Measurements from ENCODE around the gene PRR13.

Gene PRR13

GRCh38 chr12:53459097-53459496 is 17.6 kb downstream of the PRR13 start:
- no peak overlapping the region for H4K91ac ChIP-seq (ENCODE audit: low read depth, low read length)
- H3K27me3 ChIP-seq (ENCODE audit: insufficient read depth, low read length): no peaks in the 10 kb centered on the region
- H3K14ac ChIP-seq (ENCODE audit: low read length): no peak overlapping the region
- H3K79me1 ChIP-seq (ENCODE audit: low read length): no peaks in the 10 kb centered on the region
- no peak overlapping the region for H4K8ac ChIP-seq (ENCODE audit: low read depth, low read length)
- no peaks in the 10 kb centered on the region for H3K9me3 ChIP-seq (ENCODE audit: insufficient read depth, low read depth, low read length)
- H3K79me2 ChIP-seq (ENCODE audit: control insufficient read depth, insufficient read depth, low read length, poor library complexity): peaks cover 5% of the 10 kb centered on the region
- no peak overlapping the region for H2BK120ac ChIP-seq (ENCODE audit: insufficient read depth, low read length, poor library complexity)
- no peak overlapping the region for H3K4me3 ChIP-seq (ENCODE audit: low read depth, low read length)
- no peaks in the 10 kb centered on the region for H3K4me1 ChIP-seq (ENCODE audit: control insufficient read depth in 1 of 2, insufficient read depth in 2 of 2, low read length in 2 of 2)
- no peak overlapping the region for H2AFZ ChIP-seq (ENCODE audit: insufficient read depth, low read length, poor library complexity)
- no peak overlapping the region for H4K12ac ChIP-seq (ENCODE audit: low read depth, low read length)
- DNase-seq: no peak
- no peak overlapping the region for H2BK12ac ChIP-seq (ENCODE audit: low read length)
- no CpG with 5 or more reads among the region's 4 CpGs for WGBS (ENCODE audit: extremely low coverage, insufficient coverage, insufficient read length)
- no peak overlapping the region for H3K18ac ChIP-seq (ENCODE audit: low read length)
- H3K9ac ChIP-seq (ENCODE audit: low read length): no peak overlapping the region
- peaks cover 50 to 77% of the 10 kb centered on the region in 2 experiments for H3K36me3 ChIP-seq (ENCODE audit: control insufficient read depth in 1 of 2, insufficient read depth in 2 of 2, low read length in 2 of 2)
- no peak overlapping the region for H3K27ac ChIP-seq (ENCODE audit: low read depth, low read length)
- no peak overlapping the region for H3K23ac ChIP-seq (ENCODE audit: low read length)
- no peak overlapping the region for H2AK5ac ChIP-seq (ENCODE audit: low read length)
- H3K4me2 ChIP-seq (ENCODE audit: low read length): no peak overlapping the region
- H3K4ac ChIP-seq (ENCODE audit: low read depth, low read length): no peak overlapping the region
- no peak overlapping the region for H2BK5ac ChIP-seq (ENCODE audit: low read depth, low read length, poor library complexity)

DNA sequence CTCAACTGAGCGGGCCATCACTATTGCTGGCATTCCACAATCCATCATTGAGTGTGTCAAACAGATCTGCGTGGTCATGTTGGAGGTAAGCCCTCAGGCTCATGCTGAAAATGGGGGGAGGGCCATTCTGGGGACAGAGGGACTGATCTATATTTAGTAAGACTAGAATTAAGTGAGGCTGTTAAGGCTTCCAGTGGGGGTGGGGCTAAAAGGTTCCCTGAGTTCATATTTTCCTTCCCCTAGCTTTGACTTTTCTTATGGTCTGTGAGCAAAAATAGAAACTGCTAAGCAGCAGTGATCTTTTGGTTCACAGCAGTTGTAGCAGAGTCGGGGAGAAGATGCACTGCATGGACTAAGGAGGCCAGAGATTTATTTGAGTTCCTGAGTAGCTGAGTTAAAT is 19.5 kb downstream of the PRR13 start:
- no peak overlapping the region for H3K23ac ChIP-seq (ENCODE audit: low read length)
- H3K9me3 ChIP-seq (ENCODE audit: insufficient read depth, low read depth, low read length): no peaks in the 10 kb centered on the region
- no peak overlapping the region for H4K8ac ChIP-seq (ENCODE audit: low read depth, low read length)
- H2BK120ac ChIP-seq (ENCODE audit: insufficient read depth, low read length, poor library complexity): no peak overlapping the region
- WGBS (ENCODE audit: extremely low coverage, insufficient coverage, insufficient read length): no CpG with 5 or more reads among the region's 3 CpGs
- H3K18ac ChIP-seq (ENCODE audit: low read length): peak overlapping the region; percentile 9
- H2BK12ac ChIP-seq (ENCODE audit: low read length): no peak overlapping the region
- no peaks in the 10 kb centered on the region for H3K4me1 ChIP-seq (ENCODE audit: control insufficient read depth in 1 of 2, insufficient read depth in 2 of 2, low read length in 2 of 2)
- no peak overlapping the region for H3K4me3 ChIP-seq (ENCODE audit: low read depth, low read length)
- no peak overlapping the region for H4K12ac ChIP-seq (ENCODE audit: low read depth, low read length)
- H3K79me2 ChIP-seq (ENCODE audit: control insufficient read depth, insufficient read depth, low read length, poor library complexity): peaks cover 2% of the 10 kb centered on the region
- DNase-seq: no peak
- no peak overlapping the region for H2AFZ ChIP-seq (ENCODE audit: insufficient read depth, low read length, poor library complexity)
- H3K14ac ChIP-seq (ENCODE audit: low read length): no peak overlapping the region
- H2AK5ac ChIP-seq (ENCODE audit: low read length): no peak overlapping the region
- no peaks in the 10 kb centered on the region for H3K27me3 ChIP-seq (ENCODE audit: insufficient read depth, low read length)
- H3K79me1 ChIP-seq (ENCODE audit: low read length): no peaks in the 10 kb centered on the region
- H3K4ac ChIP-seq (ENCODE audit: low read depth, low read length): peak overlapping the region; percentile 4
- no peak overlapping the region for H3K4me2 ChIP-seq (ENCODE audit: low read length)
- H3K27ac ChIP-seq (ENCODE audit: low read depth, low read length): no peak overlapping the region
- no peak overlapping the region for H2BK5ac ChIP-seq (ENCODE audit: low read depth, low read length, poor library complexity)
- H4K91ac ChIP-seq (ENCODE audit: low read depth, low read length): no peak overlapping the region
- H3K36me3 ChIP-seq (ENCODE audit: control insufficient read depth in 1 of 2, insufficient read depth in 2 of 2, low read length in 2 of 2): peaks cover 52 to 81% of the 10 kb centered on the region in 2 experiments
- H3K9ac ChIP-seq (ENCODE audit: low read length): no peak overlapping the region

DNA sequence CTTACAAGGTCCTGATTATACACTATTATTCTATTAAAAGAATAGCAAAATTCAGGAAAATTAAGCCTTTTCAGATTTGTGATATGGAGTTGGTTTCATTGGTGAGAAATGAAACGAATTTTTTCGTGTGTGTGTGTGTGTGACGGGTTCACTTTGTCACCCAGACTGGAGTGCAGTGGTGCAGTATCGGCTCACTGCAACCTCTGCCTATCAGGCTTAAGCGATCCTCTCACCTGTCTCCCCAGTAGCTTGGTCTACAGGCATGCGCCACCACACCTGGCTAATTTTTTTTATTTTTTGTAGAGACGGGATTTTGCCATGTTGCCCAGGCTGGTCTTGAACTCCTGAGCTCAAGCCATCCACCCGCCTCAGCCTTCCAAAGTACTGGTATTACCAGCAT is 20.1 kb downstream of the PRR13 start:
- no peak overlapping the region for H3K18ac ChIP-seq (ENCODE audit: low read length)
- no peaks in the 10 kb centered on the region for H3K27me3 ChIP-seq (ENCODE audit: insufficient read depth, low read length)
- H2BK12ac ChIP-seq (ENCODE audit: low read length): no peak overlapping the region
- H2AFZ ChIP-seq (ENCODE audit: insufficient read depth, low read length, poor library complexity): no peak overlapping the region
- H3K27ac ChIP-seq (ENCODE audit: low read depth, low read length): no peak overlapping the region
- H3K4me3 ChIP-seq (ENCODE audit: low read depth, low read length): no peak overlapping the region
- H3K9ac ChIP-seq (ENCODE audit: low read length): no peak overlapping the region
- no peak overlapping the region for H2BK120ac ChIP-seq (ENCODE audit: insufficient read depth, low read length, poor library complexity)
- no peaks in the 10 kb centered on the region for H3K4me1 ChIP-seq (ENCODE audit: control insufficient read depth in 1 of 2, insufficient read depth in 2 of 2, low read length in 2 of 2)
- H3K79me1 ChIP-seq (ENCODE audit: low read length): no peaks in the 10 kb centered on the region
- H3K36me3 ChIP-seq (ENCODE audit: control insufficient read depth in 1 of 2, insufficient read depth in 2 of 2, low read length in 2 of 2): peaks cover 50 to 84% of the 10 kb centered on the region in 2 experiments
- H4K8ac ChIP-seq (ENCODE audit: low read depth, low read length): no peak overlapping the region
- no peak overlapping the region for H3K4ac ChIP-seq (ENCODE audit: low read depth, low read length)
- no peak overlapping the region for H3K23ac ChIP-seq (ENCODE audit: low read length)
- H3K14ac ChIP-seq (ENCODE audit: low read length): no peak overlapping the region
- peaks cover 2% of the 10 kb centered on the region for H3K79me2 ChIP-seq (ENCODE audit: control insufficient read depth, insufficient read depth, low read length, poor library complexity)
- no peak overlapping the region for H3K4me2 ChIP-seq (ENCODE audit: low read length)
- no peak for DNase-seq
- no peak overlapping the region for H4K12ac ChIP-seq (ENCODE audit: low read depth, low read length)
- 100% methylated on average over 2 of the region's 8 CpGs for WGBS (ENCODE audit: extremely low coverage, insufficient coverage, insufficient read length)
- H3K9me3 ChIP-seq (ENCODE audit: insufficient read depth, low read depth, low read length): no peaks in the 10 kb centered on the region
- no peak overlapping the region for H2BK5ac ChIP-seq (ENCODE audit: low read depth, low read length, poor library complexity)
- no peak overlapping the region for H2AK5ac ChIP-seq (ENCODE audit: low read length)
- no peak overlapping the region for H4K91ac ChIP-seq (ENCODE audit: low read depth, low read length)

- H3K27me3 ChIP-seq (ENCODE audit: insufficient read depth, low read length): no peaks in the 10 kb centered on the region
- peak overlapping the region; percentile 6 for H3K18ac ChIP-seq (ENCODE audit: low read length)
- no peak overlapping the region for H2AK5ac ChIP-seq (ENCODE audit: low read length)
- no peak overlapping the region for H2AFZ ChIP-seq (ENCODE audit: insufficient read depth, low read length, poor library complexity)
- H4K8ac ChIP-seq (ENCODE audit: low read depth, low read length): no peak overlapping the region
- DNase-seq: no peak
- no peak overlapping the region for H2BK120ac ChIP-seq (ENCODE audit: insufficient read depth, low read length, poor library complexity)
- no peak overlapping the region for H3K4me2 ChIP-seq (ENCODE audit: low read length)
- no peak overlapping the region for H2BK5ac ChIP-seq (ENCODE audit: low read depth, low read length, poor library complexity)
- no peak overlapping the region for H4K91ac ChIP-seq (ENCODE audit: low read depth, low read length)
- no peaks in the 10 kb centered on the region for H3K9me3 ChIP-seq (ENCODE audit: insufficient read depth, low read depth, low read length)
- no peak overlapping the region for H3K27ac ChIP-seq (ENCODE audit: low read depth, low read length)
- H2BK12ac ChIP-seq (ENCODE audit: low read length): no peak overlapping the region
- no peak overlapping the region for H3K4me3 ChIP-seq (ENCODE audit: low read depth, low read length)
- H3K23ac ChIP-seq (ENCODE audit: low read length): no peak overlapping the region
- H3K14ac ChIP-seq (ENCODE audit: low read length): no peak overlapping the region
- peaks cover 52 to 84% of the 10 kb centered on the region in 2 experiments for H3K36me3 ChIP-seq (ENCODE audit: control insufficient read depth in 1 of 2, insufficient read depth in 2 of 2, low read length in 2 of 2)
- H3K79me2 ChIP-seq (ENCODE audit: control insufficient read depth, insufficient read depth, low read length, poor library complexity): peaks cover 2% of the 10 kb centered on the region
- H4K12ac ChIP-seq (ENCODE audit: low read depth, low read length): no peak overlapping the region
- H3K9ac ChIP-seq (ENCODE audit: low read length): no peak overlapping the region
- no peak overlapping the region for H3K4ac ChIP-seq (ENCODE audit: low read depth, low read length)
- H3K4me1 ChIP-seq (ENCODE audit: control insufficient read depth in 1 of 2, insufficient read depth in 2 of 2, low read length in 2 of 2): no peaks in the 10 kb centered on the region
- H3K79me1 ChIP-seq (ENCODE audit: low read length): no peaks in the 10 kb centered on the region
- WGBS (ENCODE audit: extremely low coverage, insufficient coverage, insufficient read length): no CpG with 5 or more reads among the region's 3 CpGs
These were observed 21.4 kb downstream of the PRR13 start for GRCh38 chr12:53462935-53463334.
